Gastroesophageal sphincter (tissue), 4 donors: ENCODE data around the gene CIB2. TPM values are rescaled to one million over a fixed set of nuclear protein-coding genes. Genes with fewer than 3 reads are reported as not detected.

Experiments used
- ATAC-seq: fragments of 150-250 bp; one replicate; pipeline ENCODE4 v1.9.1; 2016; ENCODE audit warnings: mild to moderate bottlenecking, moderate library complexity
- H3K27ac ChIP-seq, 4 donors: fragments of 200-600 bp; sonication (generic) in 3 of 4; 1 replicate in 3 of 4; 2 replicates in 1 of 4; pipeline ENCODE4 v1.5.1; 2016 to 2019
- H3K27me3 ChIP-seq: fragments of 200-600 bp; sonication (generic); one replicate; pipeline ENCODE4 v1.5.1; 2019
- H3K36me3 ChIP-seq, 2 donors: fragments of 200-600 bp; sonication (generic); one replicate each; pipeline ENCODE4 v1.5.1; 2019; ENCODE audit warnings: control low read depth in 1 of 2
- H3K4me1 ChIP-seq, 3 donors: fragments of 200-600 bp; sonication (generic); 1 replicate in 2 of 3; 2 replicates in 1 of 3; pipeline ENCODE4 v1.5.1; 2016 to 2019; ENCODE audit warnings: control low read depth in 2 of 3
- H3K4me3 ChIP-seq, 2 donors: fragments of 200-600 bp; sonication (generic); one replicate each; pipeline ENCODE4 v1.5.1; 2019; ENCODE audit warnings: mild to moderate bottlenecking in 1 of 2, moderate library complexity in 1 of 2
- H3K9me3 ChIP-seq, 3 donors: fragments of 200-600 bp; sonication (generic); one replicate each; pipeline ENCODE4 v1.5.1; 2017 to 2019; ENCODE audit warnings: control low read depth in 2 of 3
- EP300 ChIP-seq: sonication (generic); formaldehyde crosslinking; IDR thresholded peaks from one replicate; pipeline ENCODE4 v1.6.1; 2017; ENCODE audit warnings: antibody characterized with exemption, mild to moderate bottlenecking
- POLR2A ChIP-seq, 2 donors: fragments of 450-650 bp; IDR thresholded peaks; one replicate each; pipeline ENCODE4 v1.6.1; 2017; ENCODE audit warnings: antibody characterized with exemption in 2 of 2, mild to moderate bottlenecking in 2 of 2, moderate library complexity in 1 of 2
- POLR2AphosphoS5 ChIP-seq: sonication (generic); formaldehyde crosslinking; IDR thresholded peaks from one replicate; pipeline ENCODE4 v1.6.1; 2017; ENCODE audit warnings: antibody characterized with exemption
- WGBS, 2 donors: methylation state at CpG; one replicate each; pipeline ENCODE4 v1.1.5; 2018; ENCODE audit warnings: low coverage in 1 of 2; 5-methylcytosine and 5-hydroxymethylcytosine counted together
- total RNA-seq, 4 donors: library from RNA; depleted of rRNA; stranded (reverse); fragments of >200 nt; gene quantifications; one replicate each; pipeline ENCODE4 v1.1.0, GENCODE V29; 2016
- TF ChIP-seq, protein P1 (sequence below), 4 experiments: fragments of 200-600 bp in 2 of 4; fragments of 450-650 bp in 2 of 4; sonication (generic) in 1 of 4; IDR thresholded peaks; one replicate each; pipeline ENCODE4 v1.5.1; 2017 to 2019; ENCODE audit warnings: antibody characterized with exemption in 4 of 4, mild to moderate bottlenecking in 2 of 4, moderate library complexity in 2 of 4

Gene CIB2
- total RNA-seq, 4 donors from 2014 or later = 3.0 to 17.4 (median 8.8) TPM

DNA sequence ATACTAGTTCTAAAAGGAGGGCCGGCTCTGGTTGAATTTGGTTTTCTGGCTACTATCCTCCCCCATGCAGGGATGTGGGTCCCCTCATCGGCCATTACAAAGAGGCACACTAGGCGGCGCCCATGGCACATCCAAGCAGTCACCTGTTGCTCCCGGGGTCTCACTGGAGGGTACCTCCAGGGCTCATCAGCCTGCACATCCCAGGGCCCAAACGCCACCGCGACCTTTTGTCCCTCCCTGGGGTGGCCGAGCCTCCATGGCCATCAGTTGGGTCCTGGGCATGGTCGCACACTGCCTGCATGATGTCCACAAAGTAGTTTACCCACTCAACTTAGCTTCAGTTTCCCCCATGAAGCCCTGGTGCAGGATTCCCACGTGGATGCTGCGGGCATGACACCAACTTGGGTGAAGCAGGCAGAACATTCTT, 46.2 kb upstream of the CIB2 start:
- no peaks in the 10 kb centered on the region for H3K9me3 ChIP-seq
- no peaks in the 10 kb centered on the region for H3K27me3 ChIP-seq
- H3K27ac ChIP-seq = no peak overlapping the region
- peaks cover 0 to 22% of the 10 kb centered on the region in 2 donors for H3K36me3 ChIP-seq
- H3K4me1 ChIP-seq = peaks cover 0 to 4% (median 0%) of the 10 kb centered on the region in 3 donors
- WGBS, 2 donors = 22 to 62% methylated on average over 2 to 11 of the region's 12 CpGs
- no peak for ATAC-seq
- no peak overlapping the region for H3K4me3 ChIP-seq
- no peak for TF ChIP-seq POLR2AphosphoS5
- no peak for TF ChIP-seq POLR2A (IDR thresholded peaks at IDR 0.05)
- TF ChIP-seq EP300 = no peak
- TF ChIP-seq, protein P1, sequence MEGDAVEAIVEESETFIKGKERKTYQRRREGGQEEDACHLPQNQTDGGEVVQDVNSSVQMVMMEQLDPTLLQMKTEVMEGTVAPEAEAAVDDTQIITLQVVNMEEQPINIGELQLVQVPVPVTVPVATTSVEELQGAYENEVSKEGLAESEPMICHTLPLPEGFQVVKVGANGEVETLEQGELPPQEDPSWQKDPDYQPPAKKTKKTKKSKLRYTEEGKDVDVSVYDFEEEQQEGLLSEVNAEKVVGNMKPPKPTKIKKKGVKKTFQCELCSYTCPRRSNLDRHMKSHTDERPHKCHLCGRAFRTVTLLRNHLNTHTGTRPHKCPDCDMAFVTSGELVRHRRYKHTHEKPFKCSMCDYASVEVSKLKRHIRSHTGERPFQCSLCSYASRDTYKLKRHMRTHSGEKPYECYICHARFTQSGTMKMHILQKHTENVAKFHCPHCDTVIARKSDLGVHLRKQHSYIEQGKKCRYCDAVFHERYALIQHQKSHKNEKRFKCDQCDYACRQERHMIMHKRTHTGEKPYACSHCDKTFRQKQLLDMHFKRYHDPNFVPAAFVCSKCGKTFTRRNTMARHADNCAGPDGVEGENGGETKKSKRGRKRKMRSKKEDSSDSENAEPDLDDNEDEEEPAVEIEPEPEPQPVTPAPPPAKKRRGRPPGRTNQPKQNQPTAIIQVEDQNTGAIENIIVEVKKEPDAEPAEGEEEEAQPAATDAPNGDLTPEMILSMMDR (IDR thresholded peaks at IDR 0.05) = peak in 3 of 4 experiments; percentile 36 to 70 (median 44)

DNA sequence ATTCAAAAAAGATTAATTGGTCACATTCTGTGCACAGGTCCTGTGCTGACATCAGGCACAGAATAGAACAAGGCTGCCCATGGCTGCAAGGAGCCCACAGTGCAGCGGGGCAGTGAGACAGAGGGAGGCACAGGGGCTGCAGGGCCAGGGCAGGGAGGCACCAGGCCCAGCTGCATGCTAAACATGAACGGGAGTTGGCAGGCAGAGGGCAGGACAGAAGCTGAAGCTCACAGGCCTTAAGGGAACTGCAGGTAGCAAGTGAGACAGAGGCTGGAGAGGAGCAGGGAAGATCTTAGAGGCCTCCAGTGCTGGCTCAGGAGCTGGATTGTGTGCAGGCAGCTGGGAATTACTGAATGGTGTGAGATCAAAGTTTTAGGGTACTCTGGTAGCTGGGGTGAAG, 44.1 kb upstream of the CIB2 start:
- WGBS, 2 donors = 40 to 80% methylated on average over 1 of the region's 2 CpGs
- ATAC-seq = no peak
- no peak for TF ChIP-seq POLR2AphosphoS5
- no peak for TF ChIP-seq EP300
- no peak for TF ChIP-seq POLR2A (IDR thresholded peaks at IDR 0.05)
- TF ChIP-seq, protein P1 (IDR thresholded peaks at IDR 0.05) = no peak

DNA sequence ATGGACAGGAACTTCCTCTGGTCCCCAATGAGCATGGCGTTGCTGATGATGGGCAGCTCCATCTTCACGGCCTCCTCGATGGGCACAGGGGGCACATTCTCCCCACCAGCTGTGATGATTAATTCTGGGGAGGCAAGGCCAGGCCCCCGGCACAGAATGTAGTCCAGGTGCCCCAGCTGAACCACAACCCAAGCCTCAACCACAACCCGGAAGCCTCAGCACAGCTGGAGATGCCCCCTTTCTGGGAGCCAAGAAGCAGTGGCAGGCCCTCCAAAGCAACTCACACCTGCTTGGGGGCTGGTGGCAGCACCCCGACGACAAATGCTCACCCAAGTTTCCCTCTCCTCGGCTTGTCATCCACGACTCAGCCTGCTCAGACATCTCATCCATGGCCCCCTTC, 43.2 kb upstream of the CIB2 start:
- TF ChIP-seq POLR2A (IDR thresholded peaks at IDR 0.05) (no peak), EP300 (no peak), POLR2AphosphoS5 (no peak)
- TF ChIP-seq, protein P1 (IDR thresholded peaks at IDR 0.05) = no peak
- WGBS, 2 donors = 61% methylated on average over 4 of the region's 9 CpGs; no CpG with 5 or more reads in 1 of the 2 donors
- no peak for ATAC-seq
- peaks cover 0 to 4% (median 0%) of the 10 kb centered on the region in 3 donors for H3K4me1 ChIP-seq
- H3K27me3 ChIP-seq = no peaks in the 10 kb centered on the region
- H3K9me3 ChIP-seq = no peaks in the 10 kb centered on the region
- no peak overlapping the region for H3K27ac ChIP-seq
- H3K4me3 ChIP-seq = no peak overlapping the region
- H3K36me3 ChIP-seq = peaks cover 0 to 52% of the 10 kb centered on the region in 2 donors

More for the DNA sequence above, 44.1 kb upstream of the CIB2 start:
- no peak overlapping the region for H3K4me3 ChIP-seq
- peaks cover 0 to 43% of the 10 kb centered on the region in 2 donors for H3K36me3 ChIP-seq
- peaks cover 0 to 4% (median 0%) of the 10 kb centered on the region in 3 donors for H3K4me1 ChIP-seq
- H3K27ac ChIP-seq = no peak overlapping the region
- H3K9me3 ChIP-seq = no peaks in the 10 kb centered on the region
- no peaks in the 10 kb centered on the region for H3K27me3 ChIP-seq

DNA sequence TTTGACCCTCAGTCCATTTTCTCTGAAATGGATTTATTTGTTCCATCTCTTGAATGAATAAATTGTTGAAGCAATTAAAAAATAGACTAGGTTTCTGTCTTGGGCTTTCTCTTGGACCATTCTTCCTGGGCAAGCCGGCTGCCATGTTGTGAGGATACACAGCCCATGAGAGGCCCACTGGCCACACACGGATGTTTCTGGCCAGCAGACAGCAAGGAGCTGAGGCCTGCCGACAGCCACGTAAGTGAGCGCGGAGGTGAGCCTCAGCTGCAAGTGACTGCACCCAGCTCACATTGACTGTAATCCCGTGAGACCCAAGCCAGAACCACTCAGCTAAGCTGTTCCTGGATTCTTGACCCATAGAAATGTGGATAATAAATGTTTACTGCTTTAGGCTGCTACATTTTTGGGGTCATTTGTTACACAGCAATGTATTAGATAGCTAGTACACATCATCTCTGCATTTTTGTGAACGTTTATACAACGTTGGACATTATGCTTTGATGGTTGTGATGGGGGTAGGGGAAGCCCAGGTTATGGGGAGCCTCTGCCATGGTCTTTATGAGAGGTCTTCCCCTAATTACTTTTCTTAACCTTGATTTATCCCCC, 40.7 kb upstream of the CIB2 start:
- H3K27ac ChIP-seq = no peak overlapping the region
- no peak overlapping the region for H3K4me3 ChIP-seq
- H3K4me1 ChIP-seq = no peaks in the 10 kb centered on the region
- no peaks in the 10 kb centered on the region for H3K27me3 ChIP-seq
- TF ChIP-seq POLR2AphosphoS5 (no peak), EP300 (no peak), POLR2A (IDR thresholded peaks at IDR 0.05) (no peak)
- TF ChIP-seq, protein P1 (IDR thresholded peaks at IDR 0.05) = no peak
- ATAC-seq = no peak
- no peaks in the 10 kb centered on the region for H3K9me3 ChIP-seq
- 80 to 92% methylated on average over 2 to 4 of the region's 9 CpGs for WGBS, 2 donors
- H3K36me3 ChIP-seq = peaks cover 0 to 76% of the 10 kb centered on the region in 2 donors
